Inflammatory macrophage treated with lipopolysaccharide for 4 hours (primary cell): ENCODE results near the gene MBL2.

Experiments used
- DNase-seq: peaks from one replicate; pipeline ENCODE4 v3.0.0-alpha.2; 2020

MBL2 gene

DNA sequence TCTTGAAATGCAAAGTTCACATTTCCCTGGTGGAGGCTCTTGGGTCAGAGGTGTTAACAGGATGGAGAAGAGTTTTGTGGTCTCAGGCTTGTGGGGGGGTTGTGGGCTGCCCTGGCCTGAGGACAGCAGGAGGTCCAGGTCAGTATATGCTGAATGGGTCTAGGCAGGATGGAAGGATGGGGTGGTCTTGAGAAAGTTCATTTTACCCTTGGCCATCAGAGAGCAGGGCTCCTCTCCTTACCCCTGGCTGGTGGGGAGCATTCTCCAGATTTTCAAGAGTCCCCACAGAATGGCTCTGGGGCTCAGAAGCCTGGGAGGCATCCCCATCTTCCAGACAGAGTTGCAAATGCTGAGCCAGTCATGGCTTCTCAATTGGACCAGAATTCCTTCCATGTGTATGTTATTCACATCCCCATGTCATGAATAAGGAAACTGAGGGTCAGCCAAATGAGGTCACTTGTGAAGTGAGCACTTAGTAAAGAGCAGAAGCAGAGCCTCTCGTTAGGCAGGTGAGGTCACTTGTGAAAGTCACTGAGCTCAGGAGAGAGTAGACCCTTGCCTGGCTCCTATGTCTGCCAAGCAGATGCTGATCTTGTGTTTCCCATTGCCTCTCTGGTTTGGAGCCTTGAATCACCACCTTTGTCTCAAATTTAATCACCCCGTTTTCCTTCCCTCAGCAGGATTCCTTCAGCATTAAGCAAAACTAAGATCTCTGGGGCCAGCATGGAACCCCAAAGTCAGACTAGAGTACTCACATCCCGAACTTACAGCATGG, 33.0 kb downstream of the MBL2 start:
- no peak for DNase-seq

DNA sequence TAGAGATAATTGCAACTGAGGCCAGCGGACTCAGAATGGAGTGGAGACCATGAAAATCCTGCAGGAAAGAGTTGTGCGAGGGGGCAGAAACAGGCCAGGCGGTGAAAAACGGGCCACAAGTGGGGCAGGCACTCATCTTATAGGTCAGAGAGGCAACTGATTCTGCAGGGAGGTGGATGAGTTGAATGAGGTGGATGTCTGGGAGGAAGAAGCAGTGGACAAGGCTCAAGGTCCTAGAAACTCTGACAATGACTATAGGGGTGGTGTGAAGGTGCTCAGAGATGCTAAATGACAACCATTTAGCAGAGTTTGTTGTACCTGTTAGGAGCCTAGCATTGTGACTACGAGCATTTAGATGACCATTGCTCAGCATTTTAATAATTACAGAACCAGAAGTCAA, 33.6 kb downstream of the MBL2 start:
- no peak for DNase-seq

DNA sequence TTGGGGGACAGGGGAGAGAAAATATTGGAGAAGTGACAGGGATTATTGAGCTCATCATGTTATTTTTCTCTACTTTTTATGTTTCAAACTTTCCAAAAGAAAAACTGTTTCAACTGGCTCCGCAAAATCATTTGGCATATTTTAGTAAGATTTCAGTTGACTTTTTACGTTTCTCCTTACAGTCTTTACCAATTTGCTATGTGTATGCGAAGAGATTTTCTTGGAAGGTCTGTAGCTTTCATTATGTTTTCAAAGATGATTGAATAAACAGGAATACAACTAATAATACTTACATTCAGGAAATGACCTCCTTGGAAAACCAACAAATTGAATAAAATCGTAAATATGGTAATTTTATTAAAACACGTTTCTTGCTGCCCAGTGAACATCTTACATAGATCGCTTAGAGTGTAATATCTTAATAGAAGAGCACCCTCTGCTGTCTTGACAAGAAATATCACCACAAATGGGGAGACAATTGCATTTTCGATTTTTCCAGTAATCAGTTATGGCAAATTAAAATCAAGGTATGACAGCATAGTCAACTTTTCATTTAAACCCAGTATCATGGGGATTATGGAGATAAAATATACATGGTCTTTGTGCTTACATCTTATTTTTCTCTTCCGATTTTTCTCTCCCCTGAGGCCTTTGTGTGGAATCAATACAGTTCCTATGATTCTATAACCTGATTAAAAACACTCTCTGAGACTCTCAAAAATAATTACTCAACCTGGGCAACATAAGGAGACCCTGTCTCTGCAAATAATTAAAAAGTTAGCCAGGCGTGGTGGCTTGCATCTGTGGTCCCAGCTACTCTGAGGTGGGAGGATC, 43.1 kb downstream of the MBL2 start:
- peak; percentile 19 for DNase-seq

DNA sequence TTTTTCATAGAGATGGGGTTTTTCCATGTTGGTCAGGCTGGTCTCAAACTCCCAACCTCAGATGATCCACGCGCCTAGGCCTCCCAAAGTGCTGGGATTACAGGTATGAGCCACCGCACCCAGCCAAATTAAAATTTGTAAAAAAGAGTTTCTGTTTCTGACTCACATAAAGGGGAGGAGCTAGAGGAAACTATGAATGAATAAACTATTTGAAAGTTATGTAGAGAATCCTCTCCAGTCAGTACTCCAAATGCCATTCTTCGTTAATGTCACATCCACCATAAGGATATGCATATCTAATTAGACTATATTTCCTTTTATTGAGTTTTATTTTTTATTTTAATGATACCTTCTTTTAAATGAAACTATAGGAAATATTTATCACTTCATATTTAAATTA, 52.6 kb downstream of the MBL2 start:
- no peak for DNase-seq
